ENCODE results near the gene ZKSCAN5. TPM values are rescaled to one million over a fixed set of nuclear protein-coding genes. Genes with fewer than 3 reads are reported as not detected.
A peak's percentile ranks its signal among the peaks of the same experiment; 100 is the strongest.

ZKSCAN5 gene
- total and polyA plus RNA-seq, 2 donors (not counting 3 experiments of a cell fraction or from before 2014, with no cell fraction given), result 4.3 to 9.7 TPM

DNA sequence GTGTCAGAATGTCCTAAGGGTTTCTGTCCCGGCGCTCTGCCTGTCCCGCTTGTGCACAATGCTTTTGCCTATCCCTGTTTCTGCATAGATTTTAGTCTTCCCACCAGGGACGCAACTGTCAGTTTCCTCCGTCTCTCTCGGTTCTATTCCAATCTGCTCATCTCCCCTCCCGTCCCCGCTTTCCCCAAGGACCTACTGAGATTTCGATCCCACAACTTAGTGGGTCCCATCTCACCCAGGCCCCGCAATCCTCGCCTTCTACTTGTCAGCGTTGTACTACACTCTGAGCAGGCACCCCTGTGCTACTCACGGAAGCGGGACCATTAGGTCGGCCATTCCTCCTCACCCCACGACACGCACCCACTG lies 53.5 kb downstream of the ZKSCAN5 start:
- DNase-seq (ENCODE audit: low read depth, low spot score), result no peak
- Histone ChIP-seq H3K27ac (ENCODE audit: insufficient read depth, low read depth, low read length) (no peak overlapping the region), H3K27me3 (ENCODE audit: control insufficient read depth in 2 of 2, insufficient read depth in 2 of 2, low read length in 2 of 2) (no peaks in the 10 kb centered on the region), H2AFZ (ENCODE audit: low read depth, low read length) (peak overlapping the region; percentile 87), H3K79me2 (ENCODE audit: control insufficient read depth, insufficient read depth, low read length) (peaks cover 13% of the 10 kb centered on the region), H4K20me1 (replicated peaks; ENCODE audit: control insufficient read depth, extremely low read depth, insufficient read depth, low read length) (no peaks in the 10 kb centered on the region), H3K4me3 (replicated peaks in 1 of 3; ENCODE audit: insufficient read depth in 1 of 3, low read depth in 1 of 3, low read length in 3 of 3) (peak overlapping the region; percentile 80 to 86 (median 84)), H3K9me3 (replicated peaks; ENCODE audit: control insufficient read depth, insufficient read depth, low read length) (no peaks in the 10 kb centered on the region), H3K36me3 (ENCODE audit: control insufficient read depth in 2 of 2, extremely low read depth in 1 of 2, insufficient read depth in 2 of 2, low read length in 2 of 2) (peaks cover 4 to 10% of the 10 kb centered on the region in 2 experiments), H3K9me1 (replicated peaks; ENCODE audit: control insufficient read depth, extremely low read depth, insufficient read depth, low read length) (no peaks in the 10 kb centered on the region), H3K9ac (replicated peaks; ENCODE audit: extremely low read depth, insufficient read depth, low read length) (peak overlapping the region; percentile 91), H3K4me2 (ENCODE audit: insufficient read depth, low read length) (peak overlapping the region; percentile 83), H3K4me1 (ENCODE audit: control insufficient read depth, extremely low read depth, insufficient read depth, low read length) (peaks cover 20% of the 10 kb centered on the region)
- ChIA-PET POLR2A (no interaction called here), CTCF (interaction anchor here (1.4 to 2.3 kb wide), 2 partner anchors 53 to 58 kb away, joined by 3 to 6 read pairs; partner anchors contain the start of genes ZKSCAN5 and ZSCAN25)
- no TSS peak for BruUV-seq (replicated peaks)
- no peak for TF ChIP-seq JUN (IDR thresholded peaks at IDR 0.05; ENCODE audit: borderline replicate concordance, insufficient read depth, insufficient read length, low read depth)
- TF ChIP-seq MYC (IDR thresholded peaks at IDR 0.05; ENCODE audit: low read depth, low read length), result no peak
- no peak for TF ChIP-seq POLR2AphosphoS5 (IDR thresholded peaks at IDR 0.05; ENCODE audit: insufficient read depth, low read depth, low read length)
- TF ChIP-seq GATA2 (IDR thresholded peaks at IDR 0.05; ENCODE audit: insufficient read depth, insufficient read length, low read depth, low read length), result no peak
- TF ChIP-seq, protein P1, sequence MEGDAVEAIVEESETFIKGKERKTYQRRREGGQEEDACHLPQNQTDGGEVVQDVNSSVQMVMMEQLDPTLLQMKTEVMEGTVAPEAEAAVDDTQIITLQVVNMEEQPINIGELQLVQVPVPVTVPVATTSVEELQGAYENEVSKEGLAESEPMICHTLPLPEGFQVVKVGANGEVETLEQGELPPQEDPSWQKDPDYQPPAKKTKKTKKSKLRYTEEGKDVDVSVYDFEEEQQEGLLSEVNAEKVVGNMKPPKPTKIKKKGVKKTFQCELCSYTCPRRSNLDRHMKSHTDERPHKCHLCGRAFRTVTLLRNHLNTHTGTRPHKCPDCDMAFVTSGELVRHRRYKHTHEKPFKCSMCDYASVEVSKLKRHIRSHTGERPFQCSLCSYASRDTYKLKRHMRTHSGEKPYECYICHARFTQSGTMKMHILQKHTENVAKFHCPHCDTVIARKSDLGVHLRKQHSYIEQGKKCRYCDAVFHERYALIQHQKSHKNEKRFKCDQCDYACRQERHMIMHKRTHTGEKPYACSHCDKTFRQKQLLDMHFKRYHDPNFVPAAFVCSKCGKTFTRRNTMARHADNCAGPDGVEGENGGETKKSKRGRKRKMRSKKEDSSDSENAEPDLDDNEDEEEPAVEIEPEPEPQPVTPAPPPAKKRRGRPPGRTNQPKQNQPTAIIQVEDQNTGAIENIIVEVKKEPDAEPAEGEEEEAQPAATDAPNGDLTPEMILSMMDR (IDR thresholded peaks at IDR 0.05; ENCODE audit: extremely low read depth in 1 of 2, insufficient read depth in 1 of 2, low read depth in 1 of 2, low read length in 2 of 2), result no peak
- TF ChIP-seq EZH2 (IDR thresholded peaks at IDR 0.05; ENCODE audit: borderline replicate concordance, low read depth, low read length, severe bottlenecking), result no peak
- TF ChIP-seq POLR2A (IDR thresholded peaks at IDR 0.05; ENCODE audit: low read depth, low read length), result no peak
- TF ChIP-seq FOS (IDR thresholded peaks at IDR 0.05; ENCODE audit: borderline replicate concordance, insufficient read depth, low read length), result no peak
- TF ChIP-seq, protein P2, sequence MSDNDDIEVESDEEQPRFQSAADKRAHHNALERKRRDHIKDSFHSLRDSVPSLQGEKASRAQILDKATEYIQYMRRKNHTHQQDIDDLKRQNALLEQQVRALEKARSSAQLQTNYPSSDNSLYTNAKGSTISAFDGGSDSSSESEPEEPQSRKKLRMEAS (IDR thresholded peaks at IDR 0.05; ENCODE audit: insufficient read depth, insufficient read length), result no peak
- FAIRE-seq, result no peak
- intact Hi-C loops (cut with micrococcal nuclease) (loop anchor here (2.0 kb wide), 1 partner anchor 59 kb away; the partner anchor contains the start of gene ZSCAN25), dilution Hi-C loops (cut with MboI; ENCODE audit: extremely low pct_ligation_motif_present, low sequenced_read_pairs) (no loop called here)

Data from endothelial cell of umbilical vein (primary cell).